ENCODE results near the gene TMEM107.

TMEM107 gene

DNA sequence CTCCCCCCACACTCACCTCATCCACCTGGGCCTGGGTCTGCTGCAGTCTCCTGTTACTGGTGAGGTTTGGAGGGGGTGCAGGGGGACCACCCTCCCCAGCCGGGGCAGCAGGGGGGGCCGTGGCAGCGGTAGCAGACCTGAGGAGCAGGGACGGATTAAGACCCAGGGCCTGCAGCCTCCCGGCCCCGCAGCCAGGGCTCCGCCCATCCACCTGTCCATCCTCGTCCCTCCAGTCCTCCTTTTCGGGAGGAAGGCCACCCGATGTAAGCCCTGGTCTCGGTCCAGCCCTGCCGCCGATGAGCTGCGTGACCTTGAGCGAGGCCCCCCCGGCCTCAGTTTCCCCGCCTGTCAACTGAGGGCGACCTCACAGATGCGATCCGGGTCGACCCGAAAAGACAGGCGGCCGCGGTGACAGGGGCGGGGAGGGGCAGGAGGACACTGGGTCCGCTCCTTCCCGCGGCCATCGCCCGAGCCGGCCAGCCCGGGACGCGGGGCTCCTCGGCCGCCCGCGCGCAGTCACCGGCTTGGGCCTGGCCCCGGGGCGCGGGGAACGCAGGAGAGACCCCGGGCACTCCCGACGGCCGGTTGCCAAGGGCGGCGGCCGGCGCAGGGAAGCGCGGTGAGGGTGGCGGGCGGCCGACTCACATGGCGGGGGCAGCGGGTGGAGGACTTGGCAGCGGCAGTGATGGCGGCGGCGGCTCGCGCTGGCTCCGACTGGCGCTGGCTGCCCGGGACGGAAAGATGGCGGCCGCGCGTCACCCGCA lies 13.8 kb downstream of the TMEM107 start, which contains the start of gene VAMP2:
TSS of gene VAMP2 (minus strand) at position 716 of the 764 bp plus-strand sequence. CDS start at position 647, 69 bp downstream.
- peak; percentile 71 for DNase-seq (ENCODE audit: low read depth)

DNA sequence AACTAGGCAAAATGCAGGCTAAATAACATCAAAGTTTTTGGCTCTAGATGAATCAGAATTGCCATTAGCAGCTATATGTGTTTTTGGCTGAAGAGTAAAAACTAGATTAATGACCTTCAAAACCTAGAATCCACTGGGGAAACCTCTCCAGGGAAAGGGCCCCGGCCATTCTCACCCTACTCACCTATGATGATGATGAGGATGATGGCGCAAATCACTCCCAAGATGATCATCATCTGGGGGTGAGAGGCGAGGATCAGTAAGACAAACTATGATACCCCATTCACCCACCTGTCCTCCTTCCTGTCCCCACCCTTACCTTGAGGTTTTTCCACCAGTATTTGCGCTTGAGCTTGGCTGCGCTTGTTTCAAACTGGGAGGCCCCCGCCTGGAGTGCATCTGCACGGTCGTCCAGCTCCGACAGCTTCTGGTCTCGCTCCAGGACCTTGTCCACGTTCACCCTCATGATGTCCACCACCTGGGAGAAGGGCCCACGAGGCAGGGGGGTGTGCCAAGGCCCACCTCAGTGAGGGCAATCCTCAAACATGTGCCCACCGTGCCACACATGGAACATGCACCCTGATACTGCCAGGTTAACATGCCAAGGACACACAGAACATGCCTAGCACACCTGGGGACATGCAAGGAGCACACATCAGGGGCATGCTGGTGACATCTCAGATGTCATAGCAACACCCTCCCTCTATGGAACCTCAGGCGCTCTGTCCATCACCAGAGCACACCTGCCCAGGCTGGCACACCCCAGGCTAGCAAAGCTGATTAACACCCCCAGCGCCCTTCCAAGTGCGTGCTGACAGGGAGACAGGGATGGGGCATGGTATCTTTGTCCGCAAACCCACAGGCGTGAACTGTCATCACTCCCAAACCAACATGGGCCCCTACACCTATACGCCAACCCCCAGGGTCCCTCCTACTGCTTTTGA lies 14.6 kb downstream of the TMEM107 start:
- no peak for DNase-seq (ENCODE audit: low read depth)

DNA sequence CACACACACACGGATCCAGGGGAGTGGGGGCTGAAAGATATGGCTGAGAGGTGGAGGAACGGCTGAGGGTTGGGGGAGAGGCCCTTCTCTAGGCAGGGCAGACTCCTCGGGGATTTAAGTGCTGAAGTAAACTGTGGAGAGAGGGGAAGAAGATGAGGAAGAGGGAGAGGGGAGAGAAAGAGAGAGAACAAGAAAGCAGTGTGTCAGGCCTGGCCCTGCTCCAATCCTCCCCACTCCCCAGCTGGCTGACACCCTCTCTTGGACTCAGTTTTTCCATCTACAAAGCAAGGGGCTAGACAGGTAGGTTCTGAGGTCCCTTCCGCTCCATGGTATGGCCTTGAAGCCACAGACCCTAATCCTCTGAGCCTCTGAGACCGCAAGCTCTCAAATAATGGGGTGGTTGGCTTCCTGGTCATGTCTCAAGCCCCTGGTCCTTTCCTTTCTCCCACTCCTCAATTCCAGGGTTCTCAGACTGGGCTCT lies 15.4 kb downstream of the TMEM107 start:
- no peak for DNase-seq (ENCODE audit: low read depth)

DNA sequence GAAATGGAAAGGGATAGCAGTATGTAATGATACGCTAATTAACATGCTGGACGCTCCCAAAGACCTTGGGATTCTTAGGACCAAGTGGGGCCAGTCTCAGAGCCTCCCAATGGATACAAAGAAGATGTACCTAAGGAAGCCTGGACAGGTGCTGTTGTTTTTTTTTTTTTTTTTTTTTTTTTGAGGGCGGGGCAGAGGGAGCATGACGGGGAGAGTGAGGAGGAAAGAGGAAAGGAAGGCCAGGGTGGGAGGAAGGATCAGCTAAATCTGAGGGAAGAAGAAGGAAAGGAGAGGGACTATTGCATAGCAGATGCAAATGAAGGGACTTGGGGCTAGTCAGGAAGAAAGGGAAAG lies 16.0 kb downstream of the TMEM107 start:
- no peak for DNase-seq (ENCODE audit: low read depth)

DNA sequence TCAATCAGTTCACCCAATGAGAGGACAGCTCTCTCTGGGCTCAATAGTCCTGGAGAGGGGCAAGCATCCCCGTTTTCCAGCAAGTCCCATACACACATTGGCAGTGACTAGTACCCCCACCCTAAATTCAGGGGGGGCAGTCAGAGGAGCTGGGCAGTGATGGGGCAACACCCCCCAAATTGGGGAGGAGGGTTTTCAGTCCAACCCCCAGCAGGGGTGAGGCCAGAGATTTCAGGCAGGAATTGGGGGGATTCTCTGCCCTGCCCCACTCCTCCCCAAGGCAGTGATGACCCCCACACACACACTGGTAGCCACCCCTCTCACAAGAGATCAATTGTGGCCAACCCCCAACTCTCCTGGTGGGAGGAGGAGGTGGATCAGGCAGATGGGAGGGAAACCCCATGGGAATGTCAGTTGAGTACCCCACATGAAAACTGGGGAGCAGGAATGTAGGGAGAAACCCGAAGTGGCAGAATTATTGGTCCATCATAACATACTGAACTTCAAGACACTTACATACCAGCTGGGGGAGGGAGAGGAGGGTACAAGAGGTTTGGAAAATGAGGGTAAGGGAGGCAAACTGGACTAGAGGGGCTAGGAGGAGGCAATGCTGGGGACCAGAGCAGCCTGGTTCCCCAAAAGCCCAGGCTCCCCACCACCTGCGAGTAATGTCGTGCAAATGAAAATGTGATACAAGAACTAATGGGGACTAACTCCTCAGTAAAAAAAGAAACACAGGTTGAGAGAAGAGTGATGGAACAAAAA lies 16.5 kb downstream of the TMEM107 start:
- no peak for DNase-seq (ENCODE audit: low read depth)

DNA sequence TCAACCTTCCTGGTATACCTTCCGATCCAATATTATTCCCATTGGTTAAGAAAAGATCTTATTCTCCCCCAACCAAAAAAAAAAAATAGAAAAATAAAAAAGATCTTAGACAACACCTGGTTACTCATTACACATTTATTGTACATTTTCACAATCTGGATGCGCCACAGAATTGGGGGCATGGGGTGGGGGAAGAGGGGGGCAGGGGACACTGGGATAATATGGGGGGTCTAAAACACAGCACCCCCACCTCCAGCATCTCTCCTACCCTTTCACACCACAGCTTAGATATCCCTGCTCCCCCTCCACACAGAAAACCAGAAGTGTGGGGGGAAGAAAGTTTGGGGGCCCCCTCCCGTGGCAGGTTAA lies 17.2 kb downstream of the TMEM107 start:
- no peak for DNase-seq (ENCODE audit: low read depth)

DNA sequence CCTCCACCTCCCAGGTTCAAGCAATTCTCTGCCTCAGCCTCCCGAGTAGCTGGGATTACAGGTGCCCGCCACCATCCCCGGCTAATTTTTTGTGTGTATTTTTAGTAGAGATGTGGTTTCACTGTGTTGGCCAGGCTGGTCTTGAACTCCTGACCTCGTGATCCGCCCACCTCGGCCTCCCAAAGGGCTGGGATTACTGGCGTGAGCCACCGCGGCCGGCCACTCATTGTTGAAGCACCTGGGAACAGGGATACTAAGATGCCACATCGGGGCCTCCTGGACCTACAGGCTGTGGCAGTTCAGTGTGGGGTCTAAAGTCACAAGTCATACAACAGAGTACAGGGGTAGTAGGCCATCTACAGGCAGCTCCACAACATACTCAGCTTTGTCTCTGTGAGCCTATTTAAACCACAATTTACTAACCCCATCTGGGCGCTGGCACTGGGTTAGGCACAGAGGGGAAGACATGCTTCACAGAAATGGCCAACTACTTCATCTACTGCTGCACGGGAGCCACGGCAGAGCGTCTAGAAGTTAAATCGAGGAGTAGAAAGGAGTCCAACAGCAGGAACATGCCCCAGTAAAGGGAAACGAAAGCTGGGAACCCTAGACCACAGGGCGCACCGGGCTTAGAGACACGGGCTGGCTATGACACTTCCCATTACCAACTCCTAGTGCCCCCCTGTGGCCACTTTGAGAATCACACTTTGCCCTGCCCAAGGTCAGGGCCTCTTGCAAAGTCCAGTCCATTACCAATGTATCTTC lies 17.7 kb downstream of the TMEM107 start:
- DNase-seq (ENCODE audit: low read depth): peak; percentile 87

DNA sequence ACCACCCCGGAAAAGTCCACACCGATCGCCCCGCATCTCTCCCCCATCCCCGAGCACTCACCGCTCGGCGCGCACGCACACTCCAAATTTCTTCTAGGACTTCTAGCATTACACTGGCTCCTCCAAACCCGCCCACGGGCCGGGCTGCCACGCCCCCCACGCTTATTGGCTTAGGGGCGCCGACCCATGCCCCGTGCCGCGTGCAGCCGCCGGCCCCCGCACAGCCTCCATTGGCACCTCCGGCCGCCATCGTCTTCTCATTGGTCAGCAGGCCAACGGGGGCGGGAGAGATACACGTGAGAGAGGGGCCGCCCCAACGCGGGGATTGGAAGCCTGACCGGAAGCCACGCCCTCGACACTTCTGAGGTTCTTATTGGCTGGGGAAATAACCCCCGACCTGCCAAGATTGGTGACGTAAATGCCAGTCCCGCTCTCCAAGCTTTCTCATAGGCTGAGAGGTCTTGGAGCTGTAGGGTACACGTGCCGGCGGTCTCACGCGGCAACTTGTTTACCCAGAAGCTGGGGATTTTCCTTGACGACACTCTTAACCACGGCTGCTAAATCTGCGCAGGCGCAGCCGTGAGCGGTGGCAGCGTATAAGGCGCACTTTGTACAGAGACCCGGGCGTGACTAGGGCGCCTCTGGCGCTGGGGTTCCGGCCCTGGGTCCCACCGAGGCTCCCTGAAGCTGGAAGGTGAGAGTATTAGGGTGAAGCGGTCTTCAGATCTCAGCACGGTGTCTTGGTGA lies 19.8 kb downstream of the TMEM107 start:
- peak; percentile 100 for DNase-seq (ENCODE audit: low read depth)

DNA sequence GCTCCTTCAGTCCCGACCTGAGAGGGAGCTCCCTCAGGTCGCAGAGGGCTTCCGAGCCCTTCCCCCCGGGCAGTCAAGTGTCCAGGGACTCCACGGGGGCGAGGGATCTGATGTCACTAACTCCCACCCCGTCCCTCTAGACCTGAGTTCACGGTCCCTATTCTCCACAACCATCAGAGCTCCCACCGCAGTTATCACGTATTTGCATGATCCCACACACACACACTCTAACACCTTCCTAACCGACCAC lies 20.3 kb downstream of the TMEM107 start:
- no peak for DNase-seq (ENCODE audit: low read depth)

DNA sequence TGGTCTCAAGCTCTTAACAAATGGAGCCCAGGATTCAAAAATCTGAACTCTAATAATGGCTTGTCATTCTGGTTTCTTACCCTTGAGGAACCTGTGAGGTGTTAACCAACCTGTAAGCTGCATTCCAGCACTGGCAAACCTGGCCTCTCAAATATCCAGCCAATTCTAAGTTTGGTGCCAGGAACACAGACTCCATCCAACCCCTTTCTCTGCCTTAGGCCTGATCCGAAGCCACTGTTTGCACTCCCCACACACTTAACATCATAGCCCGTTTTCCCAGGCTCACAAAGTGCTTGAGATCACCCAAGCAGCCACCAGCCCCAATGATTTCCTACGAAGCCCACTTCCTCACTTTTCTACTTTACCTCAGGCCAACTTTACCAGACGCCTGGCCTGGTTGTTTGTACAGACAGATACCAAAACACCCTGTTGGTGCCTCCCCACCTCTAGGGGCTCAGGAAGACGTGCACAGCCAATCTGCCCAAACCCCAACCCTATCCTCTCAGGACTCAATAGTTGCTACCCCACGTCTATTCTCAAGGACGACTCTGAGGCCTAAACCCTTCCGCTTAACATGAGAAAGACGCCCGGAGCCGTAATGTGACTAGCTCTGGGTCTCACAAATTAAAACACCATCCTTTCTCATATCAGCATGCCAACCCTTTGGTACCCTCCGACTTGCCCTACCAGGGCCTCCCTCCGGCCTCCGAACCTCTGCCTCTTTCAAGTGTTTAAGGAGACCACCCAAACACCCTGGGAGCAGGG lies 20.8 kb downstream of the TMEM107 start:
- DNase-seq (ENCODE audit: low read depth): no peak

DNA sequence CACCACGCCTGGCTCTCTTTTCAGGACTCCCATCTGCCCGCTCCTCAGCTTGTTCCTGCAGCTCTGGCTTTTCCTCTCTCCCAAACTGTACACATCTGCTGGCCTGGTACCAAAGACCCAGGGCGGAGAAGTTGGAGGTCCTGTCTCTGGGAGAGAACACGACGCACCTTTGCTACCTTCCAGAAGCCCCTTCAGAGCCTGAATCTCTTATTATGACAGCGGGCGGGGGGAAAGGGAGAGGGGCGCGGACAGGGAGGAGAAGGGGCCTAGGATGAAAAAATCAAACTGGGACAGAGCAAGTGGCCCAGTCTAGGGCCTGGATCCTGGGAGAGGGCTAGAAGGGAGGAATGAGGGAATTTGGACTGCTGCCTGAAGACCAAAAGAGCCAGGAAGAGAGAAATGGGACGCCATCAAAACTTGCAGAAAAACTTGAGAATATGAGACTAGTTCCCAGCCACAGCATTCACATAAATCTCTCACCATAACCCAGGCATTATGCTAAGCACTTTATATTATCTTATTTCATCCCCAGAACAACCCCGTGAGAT lies 21.5 kb downstream of the TMEM107 start:
- no peak for DNase-seq (ENCODE audit: low read depth)

DNA sequence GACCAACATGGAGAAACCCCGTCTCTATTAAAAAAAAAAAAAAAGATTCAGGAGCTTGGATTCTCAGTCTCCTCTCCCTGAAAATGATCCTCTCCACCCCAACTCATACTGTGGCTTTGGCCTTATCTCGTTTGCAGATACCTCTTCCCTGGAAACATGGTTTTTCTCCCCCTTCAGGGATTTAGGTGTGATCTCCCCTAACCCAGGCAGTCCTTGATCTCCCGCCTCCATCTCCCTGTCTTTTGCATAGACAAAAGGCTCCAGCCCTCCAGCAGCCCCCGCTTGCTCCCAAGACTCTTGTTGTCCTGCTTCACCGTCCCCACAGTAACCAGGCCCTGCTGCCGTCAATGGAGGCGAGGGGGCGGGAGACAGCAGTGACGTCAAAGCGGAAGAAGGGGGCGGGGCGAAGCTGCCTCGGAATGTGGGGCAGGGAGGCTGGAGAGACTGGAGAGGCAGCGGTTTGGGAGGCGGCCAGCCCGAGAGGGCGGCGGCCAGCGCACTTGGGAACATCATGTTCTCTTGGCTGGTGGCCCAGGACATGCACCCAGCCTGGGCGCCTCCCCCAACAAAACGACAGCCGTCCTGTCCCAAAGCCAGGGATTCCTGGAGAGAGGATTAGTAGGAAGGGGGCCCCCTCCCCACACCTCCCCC lies 22.1 kb downstream of the TMEM107 start:
- peak; percentile 98 for DNase-seq (ENCODE audit: low read depth)

DNA sequence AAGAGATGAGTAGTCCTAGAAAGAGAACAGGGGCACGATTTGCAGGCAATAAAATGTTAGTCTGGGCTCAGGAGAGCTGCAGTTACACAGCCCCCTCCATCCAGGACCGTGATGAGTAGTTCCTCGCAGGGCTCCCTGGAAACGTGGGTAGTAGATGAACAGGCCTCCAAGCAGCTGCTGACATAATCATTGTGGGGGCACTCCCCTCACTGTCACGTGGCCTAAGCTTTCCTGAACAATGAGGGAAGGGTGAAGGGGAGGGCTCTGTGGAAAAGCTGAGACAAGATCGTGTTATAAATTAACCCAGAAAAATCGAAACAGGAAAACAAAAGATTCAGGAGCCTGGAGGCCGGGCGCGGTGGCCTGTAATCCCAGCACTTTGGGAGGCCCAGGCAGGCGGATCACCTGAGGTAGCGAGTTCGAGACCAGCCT lies 22.6 kb downstream of the TMEM107 start:
- peak; percentile 97 for DNase-seq (ENCODE audit: low read depth)

DNA sequence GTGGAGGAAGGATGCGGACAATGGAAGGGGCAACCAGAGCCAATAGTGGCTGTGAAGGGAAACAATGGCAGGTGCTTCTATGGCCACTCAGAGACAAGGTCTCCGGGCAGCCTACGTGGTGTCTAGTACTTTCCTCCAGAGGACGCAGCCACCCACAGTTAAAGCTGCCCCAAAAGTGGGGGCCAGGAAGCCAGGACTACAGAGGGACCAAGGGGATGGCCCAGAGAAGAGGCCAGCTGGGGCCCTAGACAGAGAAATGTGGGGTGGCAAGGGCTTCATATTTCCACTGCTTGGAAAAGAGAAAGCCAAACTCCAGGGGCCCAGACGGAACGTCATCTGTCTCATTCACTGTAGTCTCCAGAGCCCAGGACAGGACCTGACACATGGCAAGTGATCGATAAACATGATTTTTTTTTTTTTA lies 23.1 kb downstream of the TMEM107 start:
- DNase-seq (ENCODE audit: low read depth): no peak

DNA sequence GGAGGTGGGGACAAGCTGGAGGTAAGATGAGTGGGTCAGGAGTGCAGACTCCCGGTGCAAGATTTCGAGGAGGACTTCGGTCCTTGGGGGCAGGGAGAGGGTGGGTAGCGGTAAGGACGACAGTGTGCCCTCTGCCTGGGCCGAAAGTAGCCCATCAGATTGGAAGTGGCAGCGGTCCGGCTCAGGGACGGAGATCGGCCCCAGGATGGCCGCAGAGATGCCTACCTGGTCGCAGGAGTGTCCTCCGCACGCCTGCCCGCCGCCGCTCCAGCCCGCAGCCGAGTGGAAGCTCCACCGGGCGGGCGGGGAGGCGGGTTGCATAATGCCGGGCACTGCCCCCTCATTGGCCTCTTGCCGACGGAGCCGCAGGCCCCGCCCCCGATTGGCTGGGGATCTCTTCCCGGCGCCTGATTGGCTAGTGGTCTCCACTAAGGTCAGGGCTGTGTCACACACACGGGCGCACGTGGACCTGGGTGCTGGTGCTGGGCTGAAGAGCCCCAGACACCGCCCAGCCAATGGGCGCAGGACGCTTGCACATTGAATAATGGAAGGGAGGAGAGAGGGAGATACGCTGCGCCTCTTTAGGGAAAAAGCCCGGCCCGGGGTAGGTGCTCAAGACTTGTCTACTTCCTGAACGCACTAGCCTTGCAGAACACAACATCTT lies 23.9 kb downstream of the TMEM107 start, which contains the start of gene PER1:
TSS of gene PER1 (minus strand) at position 293 of the 664 bp plus-strand sequence. CDS start 1,698 bp downstream, outside the sequence.
- peak; percentile 95 for DNase-seq (ENCODE audit: low read depth)

DNA sequence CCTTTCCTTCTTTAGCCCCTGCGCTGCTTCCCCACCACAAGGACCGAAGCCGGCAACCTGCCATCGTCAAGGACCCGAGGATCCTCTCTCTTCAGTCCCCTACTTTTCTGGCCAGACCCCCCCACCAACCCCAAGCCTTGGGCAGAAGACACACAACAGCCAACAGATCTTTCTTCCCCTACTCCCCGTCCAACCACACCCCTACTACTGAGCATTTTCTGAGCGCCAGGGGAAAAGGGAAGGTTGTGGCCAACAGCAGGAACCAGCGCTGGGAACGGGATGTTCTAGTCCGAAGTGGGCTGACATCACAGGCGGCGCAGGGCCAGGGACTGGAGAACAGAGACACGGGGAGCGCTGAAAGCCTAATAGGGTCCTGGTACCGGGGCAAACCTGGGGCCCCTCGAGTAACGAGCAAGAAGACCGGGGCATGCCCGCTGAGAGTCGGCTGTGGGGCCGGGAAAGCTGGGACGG lies 24.5 kb downstream of the TMEM107 start:
- peak; percentile 71 for DNase-seq (ENCODE audit: low read depth)

DNA sequence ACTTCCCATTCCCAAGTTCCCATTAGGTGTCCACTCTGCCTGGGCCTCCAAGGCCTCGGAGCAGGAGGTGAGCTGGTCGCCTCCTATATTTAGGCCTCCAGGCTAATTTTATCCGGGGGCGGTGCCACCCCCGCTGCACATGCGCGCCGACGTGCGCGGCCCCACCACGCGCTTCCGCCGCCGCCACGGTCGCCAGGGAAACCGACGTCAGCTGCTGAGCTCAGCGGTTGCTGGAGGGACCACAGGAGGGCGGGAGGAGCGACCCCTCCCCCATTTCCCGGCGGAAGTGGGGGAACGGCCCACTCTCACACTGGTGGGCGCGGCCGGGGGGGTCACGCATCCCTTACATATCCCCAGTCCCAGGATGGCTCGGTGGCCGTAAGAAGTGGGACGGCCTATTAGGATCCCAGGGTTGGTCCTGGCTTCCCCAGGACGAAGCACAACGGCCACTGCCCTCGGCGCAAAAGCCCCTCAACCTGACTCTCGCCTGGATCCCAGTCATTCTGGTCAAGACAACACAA lies 25.0 kb downstream of the TMEM107 start:
- peak; percentile 90 for DNase-seq (ENCODE audit: low read depth)

Measured in EH (cell line).